ENCODE results near the gene NFE2L2. TPM values are rescaled to one million over a fixed set of nuclear protein-coding genes. Genes with fewer than 3 reads are reported as not detected.

NFE2L2 gene
- total RNA-seq, 1 donor from 2014 or later, result 105 TPM

- intact Hi-C loops (cut with DNase I), result loop anchor here (10.0 kb wide), 1 partner anchor 49 kb away; the partner anchor contains the start of gene HNRNPA3
- ATAC-seq (peak; percentile 44), DNase-seq (peak; percentile 82)
- TF ChIP-seq, protein P1, sequence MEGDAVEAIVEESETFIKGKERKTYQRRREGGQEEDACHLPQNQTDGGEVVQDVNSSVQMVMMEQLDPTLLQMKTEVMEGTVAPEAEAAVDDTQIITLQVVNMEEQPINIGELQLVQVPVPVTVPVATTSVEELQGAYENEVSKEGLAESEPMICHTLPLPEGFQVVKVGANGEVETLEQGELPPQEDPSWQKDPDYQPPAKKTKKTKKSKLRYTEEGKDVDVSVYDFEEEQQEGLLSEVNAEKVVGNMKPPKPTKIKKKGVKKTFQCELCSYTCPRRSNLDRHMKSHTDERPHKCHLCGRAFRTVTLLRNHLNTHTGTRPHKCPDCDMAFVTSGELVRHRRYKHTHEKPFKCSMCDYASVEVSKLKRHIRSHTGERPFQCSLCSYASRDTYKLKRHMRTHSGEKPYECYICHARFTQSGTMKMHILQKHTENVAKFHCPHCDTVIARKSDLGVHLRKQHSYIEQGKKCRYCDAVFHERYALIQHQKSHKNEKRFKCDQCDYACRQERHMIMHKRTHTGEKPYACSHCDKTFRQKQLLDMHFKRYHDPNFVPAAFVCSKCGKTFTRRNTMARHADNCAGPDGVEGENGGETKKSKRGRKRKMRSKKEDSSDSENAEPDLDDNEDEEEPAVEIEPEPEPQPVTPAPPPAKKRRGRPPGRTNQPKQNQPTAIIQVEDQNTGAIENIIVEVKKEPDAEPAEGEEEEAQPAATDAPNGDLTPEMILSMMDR (IDR thresholded peaks at IDR 0.05), result no peak
- Histone ChIP-seq H3K27ac (peak overlapping the region; percentile 99), H3K4me1 (peaks cover 43% of the 10 kb centered on the region), H3K27me3 (no peaks in the 10 kb centered on the region), H3K9me3 (no peaks in the 10 kb centered on the region), H3K36me3 (no peaks in the 10 kb centered on the region), H3K4me3 (peak overlapping the region; percentile 91)
Observed at GRCh38 chr2:177264209-177264692, 276 bp downstream of the NFE2L2 start.

- H3K4me1 ChIP-seq, result peaks cover 49% of the 10 kb centered on the region
- no peaks in the 10 kb centered on the region for H3K36me3 ChIP-seq
- DNase-seq (peak; percentile 99), ATAC-seq (peak; percentile 87)
- no peaks in the 10 kb centered on the region for H3K9me3 ChIP-seq
- intact Hi-C loops (cut with DNase I), result loop anchor here (10.0 kb wide), 1 partner anchor 49 kb away; the partner anchor contains the start of gene HNRNPA3
- H3K27me3 ChIP-seq, result no peaks in the 10 kb centered on the region
- peak overlapping the region; percentile 91 for H3K4me3 ChIP-seq
- TF ChIP-seq, protein P1 (IDR thresholded peaks at IDR 0.05), result peak; percentile 90
- peak overlapping the region; percentile 99 for H3K27ac ChIP-seq
Observed at GRCh38 chr2:177263451-177264208, 897 bp downstream of the NFE2L2 start.

DNA sequence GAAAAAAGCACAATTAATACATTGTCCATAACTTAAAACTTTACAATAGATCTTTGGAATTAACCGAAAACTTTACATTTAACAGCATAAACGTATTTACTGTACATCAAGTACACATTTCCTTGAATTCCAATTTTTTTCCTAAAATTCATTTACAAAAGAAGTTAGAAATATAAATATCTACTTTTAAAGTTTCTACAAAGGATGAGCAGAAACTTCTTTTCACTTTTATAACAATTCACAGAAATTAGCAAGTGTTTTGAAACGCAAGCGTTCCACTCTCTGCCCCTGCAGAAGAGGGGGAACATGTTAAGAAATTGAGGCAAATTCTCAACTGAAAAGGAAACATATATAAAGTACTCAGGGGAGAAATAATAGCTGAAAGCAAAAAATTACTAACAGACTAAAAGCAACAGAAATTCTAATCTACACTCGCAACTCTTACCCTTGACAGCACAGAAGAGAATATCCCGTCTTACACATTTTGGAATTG, 1.5 kb downstream of the NFE2L2 start:
- DNase-seq (no peak), ATAC-seq (no peak)
- Histone ChIP-seq H3K36me3 (no peaks in the 10 kb centered on the region), H3K4me1 (peaks cover 53% of the 10 kb centered on the region), H3K27me3 (no peaks in the 10 kb centered on the region), H3K4me3 (peak overlapping the region; percentile 91), H3K27ac (peak overlapping the region; percentile 99), H3K9me3 (no peaks in the 10 kb centered on the region)
- TF ChIP-seq, protein P1 (IDR thresholded peaks at IDR 0.05), result no peak
- intact Hi-C loops (cut with DNase I), result loop anchor here (10.0 kb wide), 1 partner anchor 48 kb away; the partner anchor contains the start of gene HNRNPA3

DNA sequence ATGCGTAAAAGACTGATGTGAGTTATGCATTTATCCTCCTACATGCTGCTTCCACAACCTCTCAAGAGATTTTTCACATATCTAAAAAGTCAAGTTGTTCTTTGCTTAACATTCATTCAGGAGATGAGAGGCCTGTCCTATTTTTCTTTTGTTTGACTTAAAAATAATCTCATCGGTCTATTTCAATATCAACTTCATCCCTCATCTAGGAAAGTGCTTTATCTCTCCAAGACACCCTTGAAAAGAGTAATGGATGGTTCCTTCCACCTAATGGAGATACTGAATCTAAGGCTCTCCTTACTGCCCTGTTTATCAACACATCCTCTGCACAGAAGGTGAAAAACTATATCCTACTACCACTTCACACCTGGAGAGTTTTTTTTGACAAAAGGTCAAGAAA, 2.4 kb downstream of the NFE2L2 start:
- Histone ChIP-seq H3K4me3 (peak overlapping the region; percentile 91), H3K9me3 (no peaks in the 10 kb centered on the region), H3K4me1 (peaks cover 62% of the 10 kb centered on the region), H3K36me3 (no peaks in the 10 kb centered on the region), H3K27me3 (no peaks in the 10 kb centered on the region), H3K27ac (peak overlapping the region; percentile 99)
- intact Hi-C loops (cut with DNase I), result loop anchor here (10.0 kb wide), 1 partner anchor 47 kb away; the partner anchor contains the start of gene HNRNPA3
- ATAC-seq (no peak), DNase-seq (no peak)
- TF ChIP-seq, protein P1 (IDR thresholded peaks at IDR 0.05), result no peak

GRCh38 chr2:177261116-177262060, 3.1 kb downstream of the NFE2L2 start:
- Histone ChIP-seq H3K27me3 (no peaks in the 10 kb centered on the region), H3K27ac (peak overlapping the region; percentile 99), H3K4me1 (peaks cover 63% of the 10 kb centered on the region), H3K4me3 (peak overlapping the region; percentile 91), H3K36me3 (no peaks in the 10 kb centered on the region), H3K9me3 (no peaks in the 10 kb centered on the region)
- intact Hi-C loops (cut with DNase I), result loop anchor here (10.0 kb wide), 1 partner anchor 47 kb away; the partner anchor contains the start of gene HNRNPA3
- TF ChIP-seq, protein P1 (IDR thresholded peaks at IDR 0.05), result no peak
- ATAC-seq, result no peak
- DNase-seq, result no peak

All from upper lobe of right lung (tissue), 1 donor.